Stimulated activated CD8-positive, alpha-beta memory T cell treated with anti-CD3 and anti-CD28 coated beads, Interleukin-15, amount 100 ng/mL, for 4 hours (primary cell): Measurements from ENCODE around the gene GLDC.
"Not testable (repeated sequence)": the region's sequence is repeated elsewhere in the genome, so short reads cannot be mapped to it uniquely, and the experiment has no call there.

Experiments
- DNase-seq, 2 donors: peaks; one replicate each; pipeline ENCODE4 v3.0.0-alpha.2; 2020; ENCODE audit warnings: low read depth in 2 of 2

The GLDC gene

GRCh38 chr9:6566409-6567139, 79.0 kb downstream of the GLDC start:
- DNase-seq = no peak

- DNase-seq = no peak
These were observed 80.2 kb downstream of the GLDC start for GRCh38 chr9:6565312-6565711.

GRCh38 chr9:6564868-6565267, 80.7 kb downstream of the GLDC start:
- DNase-seq = no peak

GRCh38 chr9:6564360-6564759, 81.2 kb downstream of the GLDC start:
- DNase-seq = no peak

- DNase-seq = no peak
These were observed 82.6 kb downstream of the GLDC start for GRCh38 chr9:6562871-6563430.

GRCh38 chr9:6562201-6562600, 83.3 kb downstream of the GLDC start:
- no peak for DNase-seq

GRCh38 chr9:6557883-6558616, 87.5 kb downstream of the GLDC start:
- no peak for DNase-seq

GRCh38 chr9:6553866-6554265, 91.7 kb downstream of the GLDC start:
- DNase-seq = no peak

- no peak for DNase-seq
These were observed 92.9 kb downstream of the GLDC start for GRCh38 chr9:6552498-6553121.

- no peak for DNase-seq
These were observed 93.5 kb downstream of the GLDC start for GRCh38 chr9:6552033-6552432.

GRCh38 chr9:6551136-6551535, 94.4 kb downstream of the GLDC start:
- no peak for DNase-seq

GRCh38 chr9:6549106-6549800, 96.3 kb downstream of the GLDC start:
- no peak for DNase-seq

- DNase-seq = no peak
These were observed 100.4 kb downstream of the GLDC start for GRCh38 chr9:6545017-6545691.

GRCh38 chr9:6543204-6543603, 102.3 kb downstream of the GLDC start:
- no peak for DNase-seq

GRCh38 chr9:6542617-6543016, 102.9 kb downstream of the GLDC start:
- DNase-seq = not testable (repeated sequence)

GRCh38 chr9:6538666-6539071, 106.9 kb downstream of the GLDC start:
- no peak for DNase-seq

GRCh38 chr9:6535594-6535993, 109.9 kb downstream of the GLDC start:
- no peak for DNase-seq

GRCh38 chr9:6525326-6526045, 120.0 kb downstream of the GLDC start:
- DNase-seq = no peak

GRCh38 chr9:6522263-6522662, 123.3 kb downstream of the GLDC start:
- DNase-seq = no peak

GRCh38 chr9:6512085-6512657, 133.4 kb downstream of the GLDC start:
- DNase-seq = no peak
